8988T (cell line): ENCODE measurements around the gene ALG5.

Experiments used
- DNase-seq: peaks from one replicate; pipeline ENCODE4 v3.0.0; 2011

The ALG5 gene

GRCh38 chr13:36999054-36999714 is at the start of gene ALG5:
TSS of gene ALG5 (minus strand) at chr13:36999340. CDS start at chr13:36999300, 40 bp downstream.
- DNase-seq, result peak; percentile 60

GRCh38 chr13:37047846-37048245 is 48.7 kb upstream of the ALG5 start:
- no peak for DNase-seq

GRCh38 chr13:37047032-37047431 is 47.9 kb upstream of the ALG5 start:
- no peak for DNase-seq

- no peak for DNase-seq
These were observed 46.9 kb upstream of the ALG5 start for GRCh38 chr13:37046062-37046461.

GRCh38 chr13:37040789-37041188 is 41.6 kb upstream of the ALG5 start:
- no peak for DNase-seq

GRCh38 chr13:37039896-37040295 is 40.8 kb upstream of the ALG5 start:
- no peak for DNase-seq

- no peak for DNase-seq
These were observed 38.1 kb upstream of the ALG5 start for GRCh38 chr13:37037241-37037640.

GRCh38 chr13:37029617-37030016 is 30.5 kb upstream of the ALG5 start:
- DNase-seq, result no peak

- no peak for DNase-seq
These were observed 28.5 kb upstream of the ALG5 start for GRCh38 chr13:37027639-37028038.

- DNase-seq, result no peak
These were observed 27.6 kb upstream of the ALG5 start for GRCh38 chr13:37026771-37027170.

GRCh38 chr13:37023871-37024270 is 24.7 kb upstream of the ALG5 start:
- DNase-seq, result no peak

GRCh38 chr13:37014609-37015008 is 15.5 kb upstream of the ALG5 start:
- no peak for DNase-seq

GRCh38 chr13:37011788-37012187 is 12.6 kb upstream of the ALG5 start:
- DNase-seq, result no peak

- DNase-seq, result no peak
These were observed 11.9 kb upstream of the ALG5 start for GRCh38 chr13:37011002-37011401.

GRCh38 chr13:37010424-37010823 is 11.3 kb upstream of the ALG5 start:
- no peak for DNase-seq

- DNase-seq, result no peak
These were observed 10.6 kb upstream of the ALG5 start for GRCh38 chr13:37009692-37010091.

GRCh38 chr13:37001921-37002250 is 2.7 kb upstream of the ALG5 start:
- DNase-seq, result no peak

- DNase-seq, result no peak
These were observed 507 bp downstream of the ALG5 start for GRCh38 chr13:36998624-36999041.

- no peak for DNase-seq
These were observed 1.3 kb downstream of the ALG5 start for GRCh38 chr13:36997716-36998427.

GRCh38 chr13:36992362-36992761 is 6.8 kb downstream of the ALG5 start:
- DNase-seq, result no peak

- no peak for DNase-seq
These were observed 12.5 kb downstream of the ALG5 start for GRCh38 chr13:36986462-36987240.

- DNase-seq, result no peak
These were observed 17.9 kb downstream of the ALG5 start for GRCh38 chr13:36981156-36981743.

- no peak for DNase-seq
These were observed 19.6 kb downstream of the ALG5 start for GRCh38 chr13:36979361-36980050.
